ENCODE results near the gene RDH11.

DNA sequence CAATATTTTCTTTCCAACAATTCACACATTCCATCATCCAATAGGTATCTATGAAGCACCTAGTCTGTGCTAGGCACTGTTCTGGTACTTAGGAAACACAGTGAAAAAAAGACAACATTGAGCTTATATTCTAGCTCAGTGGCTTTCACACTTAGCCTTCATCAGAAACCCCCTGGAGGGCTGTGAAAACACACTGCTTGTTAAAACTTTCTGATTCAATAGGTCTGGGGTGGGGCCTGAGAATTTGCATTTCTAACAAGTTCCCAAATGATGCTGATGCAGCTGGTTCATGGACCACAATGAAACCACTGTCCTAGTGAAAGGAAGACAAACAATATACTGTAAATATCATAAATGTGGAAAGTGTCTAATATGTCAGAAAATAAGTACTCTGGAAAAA lies 27.0 kb downstream of the RDH11 start:
- TF ChIP-seq, protein P1, sequence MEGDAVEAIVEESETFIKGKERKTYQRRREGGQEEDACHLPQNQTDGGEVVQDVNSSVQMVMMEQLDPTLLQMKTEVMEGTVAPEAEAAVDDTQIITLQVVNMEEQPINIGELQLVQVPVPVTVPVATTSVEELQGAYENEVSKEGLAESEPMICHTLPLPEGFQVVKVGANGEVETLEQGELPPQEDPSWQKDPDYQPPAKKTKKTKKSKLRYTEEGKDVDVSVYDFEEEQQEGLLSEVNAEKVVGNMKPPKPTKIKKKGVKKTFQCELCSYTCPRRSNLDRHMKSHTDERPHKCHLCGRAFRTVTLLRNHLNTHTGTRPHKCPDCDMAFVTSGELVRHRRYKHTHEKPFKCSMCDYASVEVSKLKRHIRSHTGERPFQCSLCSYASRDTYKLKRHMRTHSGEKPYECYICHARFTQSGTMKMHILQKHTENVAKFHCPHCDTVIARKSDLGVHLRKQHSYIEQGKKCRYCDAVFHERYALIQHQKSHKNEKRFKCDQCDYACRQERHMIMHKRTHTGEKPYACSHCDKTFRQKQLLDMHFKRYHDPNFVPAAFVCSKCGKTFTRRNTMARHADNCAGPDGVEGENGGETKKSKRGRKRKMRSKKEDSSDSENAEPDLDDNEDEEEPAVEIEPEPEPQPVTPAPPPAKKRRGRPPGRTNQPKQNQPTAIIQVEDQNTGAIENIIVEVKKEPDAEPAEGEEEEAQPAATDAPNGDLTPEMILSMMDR (optimal IDR thresholded peaks at IDR 0.05 in 1 of 3, IDR thresholded peaks at IDR 0.05 in 1 of 3, conservative IDR thresholded peaks at IDR 0.05 in 1 of 3; ENCODE audit: extremely low read depth in 1 of 3, insufficient read depth in 2 of 3, low read length in 3 of 3): no peak
- no peak for TF ChIP-seq EZH2 (IDR thresholded peaks at IDR 0.05; ENCODE audit: low read length)
